Stimulated activated CD4-positive, alpha-beta T cell treated with anti-CD3 and anti-CD28 coated beads, TNF-alpha, amount 100 ng/mL, for 48 hours (primary cell): ENCODE data around the gene TMEM30A.

Source experiments
- DNase-seq, 3 donors: peaks; one replicate each; pipeline ENCODE4 v3.0.0-alpha.2; 2020; ENCODE audit warnings: low read depth in 3 of 3

Gene TMEM30A

DNA sequence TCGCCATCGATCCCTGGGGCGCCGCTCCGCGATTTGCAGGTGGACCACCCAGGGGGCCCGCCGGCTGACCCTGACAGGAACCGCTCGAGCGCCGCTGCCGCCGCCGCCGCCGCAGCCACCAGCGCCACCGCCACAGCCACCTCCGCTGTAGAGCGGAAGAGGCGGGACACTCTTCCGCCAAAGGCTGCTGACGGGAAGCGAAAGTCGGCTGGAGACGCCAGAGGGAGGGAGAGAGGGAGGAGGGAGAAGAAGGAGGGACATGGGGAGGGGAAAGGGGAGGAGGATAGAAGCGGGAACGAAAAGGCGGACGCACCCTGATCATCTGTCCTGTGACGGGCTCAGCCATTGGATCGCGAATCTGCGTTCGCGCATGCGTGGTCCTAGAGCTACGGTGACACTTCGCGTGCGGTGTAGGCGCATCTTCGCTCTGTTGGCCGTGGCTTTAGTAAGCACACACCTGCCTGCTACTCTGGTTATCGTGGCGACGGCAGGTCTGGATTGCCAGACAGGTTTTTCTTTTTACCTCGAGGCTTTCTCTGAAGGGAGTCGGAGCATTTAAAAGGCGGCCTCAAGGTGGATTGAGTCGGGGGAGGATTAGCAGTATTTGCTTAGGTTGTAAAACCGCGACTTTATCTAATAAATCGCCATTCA lies at the start of gene TMEM30A:
Gene TMEM30A, minus strand, starts transcription at position 161 of the 651 bp plus-strand sequence. Its CDS starts 154 bp downstream, at position 7.
- peak; percentile 88 to 95 (median 92) for DNase-seq

GRCh38 chr6:75333676-75334200 lies 49.1 kb upstream of the TMEM30A start:
- no peak for DNase-seq

- DNase-seq = no peak
Observed at GRCh38 chr6:75331151-75331550, 46.6 kb upstream of the TMEM30A start.

- DNase-seq = no peak
Observed at GRCh38 chr6:75329703-75330102, 45.1 kb upstream of the TMEM30A start.

DNA sequence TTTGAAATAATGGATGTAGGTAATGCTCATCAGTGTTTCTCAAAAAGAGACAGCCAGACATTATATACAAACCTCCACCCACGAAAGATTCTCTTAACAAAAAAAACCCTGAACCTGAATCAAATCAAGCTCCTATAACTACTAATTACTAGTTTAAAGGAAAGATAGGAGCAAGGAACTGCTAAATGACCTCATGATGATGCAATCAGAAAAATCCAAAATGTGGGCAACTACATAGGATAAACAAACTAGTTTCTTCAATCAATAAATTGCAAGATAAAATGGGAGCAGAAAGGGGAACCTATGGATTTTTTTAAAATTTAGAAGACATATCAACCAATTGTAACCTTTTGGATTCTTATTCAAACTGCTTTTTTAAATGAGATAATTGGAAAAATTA lies 43.2 kb upstream of the TMEM30A start:
- DNase-seq = no peak

DNA sequence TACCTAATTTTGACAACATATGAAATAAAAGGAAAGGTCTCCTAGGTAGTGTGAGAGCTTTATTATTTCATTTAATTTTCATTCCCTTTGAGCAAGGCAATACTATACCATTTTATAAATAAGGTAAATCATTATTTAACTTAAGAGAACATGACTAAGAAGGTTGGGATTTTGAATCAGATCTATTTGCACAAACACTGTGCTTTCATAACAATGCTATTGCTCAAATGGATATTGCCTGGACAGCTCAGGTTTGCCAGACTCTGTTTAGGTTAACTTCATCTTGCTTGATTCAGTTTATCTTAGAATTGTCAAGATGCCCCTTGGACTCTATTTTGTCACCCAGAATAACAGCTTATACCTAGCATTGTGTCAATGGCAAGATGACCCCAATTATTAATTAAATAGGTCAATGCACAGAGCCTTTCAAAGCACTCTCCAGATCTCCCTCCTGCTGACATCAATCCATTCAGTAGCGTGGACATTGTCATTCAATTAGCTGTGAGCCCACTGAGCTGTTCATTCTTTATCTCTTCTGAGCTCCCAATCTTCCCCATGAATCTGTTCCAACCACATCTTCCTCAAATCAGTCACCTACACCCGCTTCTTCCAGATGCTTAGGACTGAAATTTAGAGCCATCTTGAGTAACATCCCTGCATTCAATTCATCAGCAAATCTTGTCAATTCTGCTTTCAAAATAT lies 42.1 kb upstream of the TMEM30A start:
- no peak for DNase-seq

DNA sequence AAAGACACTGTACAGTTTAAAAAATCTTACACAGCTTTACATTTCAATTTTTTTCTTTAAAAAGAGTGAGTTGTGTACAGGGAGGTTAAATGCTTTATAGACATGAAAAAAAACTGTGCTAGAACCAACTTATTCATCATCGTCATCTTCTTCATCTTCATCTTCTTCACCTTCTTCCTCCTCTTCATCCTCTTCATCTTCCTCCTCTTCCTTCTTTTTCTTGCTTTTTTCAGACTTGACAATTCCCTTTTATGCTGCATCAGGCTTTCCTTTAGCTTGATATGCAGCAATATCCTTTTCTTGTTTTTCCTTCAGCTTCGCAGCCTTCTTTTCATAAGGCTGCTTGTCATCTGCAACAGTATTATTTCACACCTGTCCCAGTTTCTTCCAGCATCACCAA lies 34.3 kb upstream of the TMEM30A start:
- DNase-seq = no peak

DNA sequence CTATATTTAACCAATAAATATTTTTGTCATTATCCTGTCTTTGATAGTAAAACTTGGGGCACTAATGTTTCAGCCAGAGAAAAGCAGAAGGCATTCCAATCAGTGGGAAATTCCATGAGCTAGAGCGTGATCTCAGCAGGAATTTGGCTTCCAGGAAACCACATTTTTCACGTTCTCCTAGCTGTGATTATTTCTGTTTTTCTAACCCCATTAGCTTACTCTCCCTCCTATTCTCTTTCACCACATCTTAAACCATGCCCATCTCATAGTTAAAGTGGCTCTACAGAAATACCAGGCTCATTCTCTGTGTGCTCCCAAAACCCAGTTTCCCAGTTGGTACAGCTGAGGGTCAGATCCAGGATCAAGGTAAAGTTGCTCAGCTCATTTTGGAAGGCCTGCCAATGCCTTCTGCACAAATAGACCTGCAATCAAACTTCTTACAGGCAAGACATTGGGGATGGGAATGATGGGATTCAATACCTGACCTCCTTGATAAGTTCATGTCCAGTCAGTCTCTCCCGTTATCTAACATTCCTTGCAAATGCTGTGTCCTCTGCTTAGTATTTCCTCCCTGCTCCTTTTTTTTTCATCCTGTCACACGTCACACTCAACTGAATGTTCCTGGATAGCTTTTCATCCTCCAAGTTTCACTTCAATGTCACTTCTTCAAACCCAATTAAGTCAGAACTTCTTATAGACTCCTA lies 33.1 kb upstream of the TMEM30A start:
- no peak for DNase-seq

GRCh38 chr6:75315978-75316377 lies 31.4 kb upstream of the TMEM30A start:
- no peak for DNase-seq

GRCh38 chr6:75308250-75308988 lies 23.8 kb upstream of the TMEM30A start:
- DNase-seq = no peak

DNA sequence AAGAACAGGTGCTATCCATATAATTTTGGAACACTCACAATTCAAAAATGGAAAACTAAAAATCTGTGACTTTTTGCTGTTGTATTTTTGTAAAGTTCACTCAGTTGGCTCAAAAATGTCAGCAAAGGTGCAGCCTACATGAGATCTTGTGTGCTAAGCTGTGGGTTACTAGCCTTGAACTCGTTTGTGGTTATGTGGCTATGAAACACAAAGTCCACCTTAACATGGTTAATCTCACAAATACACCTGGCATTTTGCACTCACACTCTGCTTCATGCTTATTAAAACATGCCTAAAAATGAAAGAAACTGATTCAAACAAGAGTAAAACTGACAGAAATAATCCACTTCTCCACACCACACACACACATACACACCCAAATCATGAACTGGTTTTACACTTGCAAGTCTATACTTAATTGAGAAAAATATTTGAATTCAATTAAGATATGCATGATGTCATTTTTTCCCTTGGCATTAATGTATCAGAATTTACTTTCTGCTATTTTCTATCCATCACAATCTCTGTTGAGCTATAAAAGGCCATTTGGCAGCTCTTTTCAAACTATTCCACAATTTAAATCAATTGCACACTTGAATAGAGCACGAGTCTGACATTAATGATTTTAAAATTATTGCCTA lies 22.9 kb upstream of the TMEM30A start:
- DNase-seq = no peak

DNA sequence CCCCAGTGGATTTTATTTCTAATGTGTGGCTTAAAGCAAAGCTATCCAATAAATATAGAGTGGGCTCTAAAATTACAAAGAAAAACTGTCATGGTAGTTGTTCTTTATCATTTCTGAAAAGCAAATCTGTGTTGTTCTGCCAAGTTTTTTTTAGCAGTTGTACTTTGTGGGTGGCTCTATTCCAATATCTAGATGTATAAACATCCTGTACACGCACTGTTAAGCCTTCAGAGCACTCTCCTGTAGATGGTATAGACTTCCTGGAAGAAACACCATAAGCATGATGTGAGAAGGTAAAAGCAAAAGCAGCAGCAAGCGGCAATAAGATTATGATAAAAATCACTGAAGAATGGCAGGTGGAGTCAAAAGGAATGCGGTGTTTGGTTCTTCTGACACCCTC lies 21.5 kb upstream of the TMEM30A start:
- no peak for DNase-seq

DNA sequence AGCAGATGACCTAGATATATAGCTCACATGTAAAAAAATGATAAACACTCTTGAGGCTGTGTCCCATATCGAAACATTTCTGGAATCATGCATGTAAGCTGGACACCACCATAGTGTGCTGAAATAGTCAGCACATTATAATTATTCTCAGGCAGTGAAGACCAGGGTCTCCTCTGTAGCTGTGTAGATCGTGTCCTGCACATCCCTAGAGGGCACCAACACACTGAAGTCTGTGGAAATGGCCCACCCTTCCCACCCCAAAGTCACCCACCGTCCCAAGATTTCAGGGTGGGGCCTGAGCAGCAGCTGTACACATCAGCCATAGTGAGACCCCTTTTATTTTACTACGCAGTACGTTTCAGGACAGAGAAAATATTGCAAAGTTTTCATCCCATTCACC lies 21.0 kb upstream of the TMEM30A start:
- DNase-seq = no peak

DNA sequence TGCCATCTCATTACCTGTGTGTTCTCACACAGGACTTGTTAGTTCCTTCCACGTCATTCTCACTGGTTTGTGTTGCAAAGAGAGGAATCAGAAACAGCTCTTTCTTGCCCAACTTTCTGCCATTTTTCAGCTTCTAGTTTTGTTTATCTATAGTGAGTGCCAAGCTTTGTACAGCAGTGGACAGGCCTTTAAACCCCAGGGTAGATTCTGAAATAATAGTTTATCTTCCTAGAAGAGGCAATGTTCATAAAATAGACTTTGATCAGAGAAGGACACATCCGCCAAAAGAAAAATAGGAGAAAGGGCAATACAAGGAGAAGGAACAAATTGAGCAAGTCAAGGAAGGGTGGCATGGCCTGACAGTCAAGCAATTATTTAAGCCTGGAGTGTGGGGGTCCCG lies 17.7 kb upstream of the TMEM30A start:
- DNase-seq = no peak

GRCh38 chr6:75301537-75301936 lies 16.9 kb upstream of the TMEM30A start:
- no peak for DNase-seq

DNA sequence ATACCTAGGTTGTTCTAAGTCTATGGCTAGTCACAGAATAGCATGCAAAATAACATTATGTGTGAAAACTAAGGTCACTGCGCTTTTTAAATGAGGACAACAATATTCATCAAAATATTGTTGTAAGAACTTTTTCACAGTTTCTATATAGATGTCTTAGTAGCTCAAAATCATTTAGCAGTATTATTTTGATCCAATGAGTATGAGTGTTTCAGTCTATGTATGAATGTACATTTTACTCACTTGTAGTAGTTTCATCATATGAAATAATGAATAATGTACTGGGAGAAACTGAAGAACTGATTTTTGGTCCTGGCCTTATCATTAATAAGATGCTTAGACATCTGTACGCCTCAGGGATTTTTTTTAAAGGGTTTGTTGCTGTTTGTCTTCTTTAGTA lies 16.5 kb upstream of the TMEM30A start:
- no peak for DNase-seq

GRCh38 chr6:75300531-75300855 lies 15.9 kb upstream of the TMEM30A start:
- DNase-seq = no peak

- no peak for DNase-seq
Observed at GRCh38 chr6:75299801-75300530, 15.4 kb upstream of the TMEM30A start.

- DNase-seq = no peak
Observed at GRCh38 chr6:75296811-75297779, 12.5 kb upstream of the TMEM30A start.

DNA sequence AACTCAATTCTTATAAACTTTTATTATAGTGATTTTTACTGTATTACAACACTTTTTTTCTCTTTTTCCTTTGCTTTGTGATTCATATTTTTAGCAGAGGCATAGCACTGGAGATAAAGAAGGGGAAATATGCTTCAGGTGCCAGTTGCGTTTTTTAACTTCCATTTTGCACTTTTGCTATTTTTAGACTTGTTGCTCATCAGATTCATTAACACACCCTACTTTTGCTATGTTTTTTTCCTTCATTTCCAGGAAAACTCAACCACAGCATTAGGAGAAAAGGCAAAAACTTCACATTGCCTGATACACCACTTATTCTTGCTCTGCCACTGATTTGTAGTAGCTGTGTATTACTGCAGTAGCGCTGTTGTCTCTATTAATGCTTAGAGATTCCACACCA lies 8.0 kb upstream of the TMEM30A start:
- no peak for DNase-seq
